A549 (cell line): ENCODE measurements around the gene C16orf54.

ENCODE experiments used
- BHLHE40 ChIP-seq: IDR thresholded peaks from 2 replicates; pipeline ENCODE4 v1.6.1; 2012; ENCODE audit warnings: low read depth, low read length, inconsistent platforms
- CTCF ChIP-seq: fragments of >200 bp; sonication (Bioruptor Twin); formaldehyde crosslinking; IDR thresholded peaks from 3 replicates; pipeline ENCODE4 v1.5.1; 2016
- MAX ChIP-seq: IDR thresholded peaks from 2 replicates; pipeline ENCODE4 v1.6.1; 2012
- POLR2A ChIP-seq: IDR thresholded peaks from 2 replicates; pipeline ENCODE4 v1.6.1; 2012; ENCODE audit warnings: mild to moderate bottlenecking, low read length
- SMC3 ChIP-seq: fragments of >200 bp; sonication (Bioruptor Twin); formaldehyde crosslinking; IDR thresholded peaks from 3 replicates; pipeline ENCODE4 v1.6.1; 2018; ENCODE audit warnings: inconsistent platforms

GRCh38 chr16:29714396-29714795, 31.4 kb downstream of the C16orf54 start:
- TF ChIP-seq POLR2A (no peak), SMC3 (no peak), MAX (no peak), CTCF (no peak), BHLHE40 (no peak)
